Spleen (tissue), 7 donors: ENCODE measurements around the gene TAB3.

Experiments used
- CTCF ChIP-seq, 11 experiments: fragments of 200-600 bp in 7 of 11; fragments of 450-650 bp in 4 of 11; sonication (generic) in 4 of 11; IDR thresholded peaks in 8 of 11; conservative IDR thresholded peaks in 3 of 11; 1 replicate in 7 of 11; 2 replicates in 4 of 11; pipeline versions ENCODE4 v1.4.0 to v1.8.0; 2016 to 2021; ENCODE audit warnings: antibody characterized with exemption in 11 of 11, inconsistent platforms in 4 of 11, mild to moderate bottlenecking in 1 of 11
- POLR2A ChIP-seq, 3 donors: fragments of 450-650 bp; IDR thresholded peaks; one replicate each; pipeline ENCODE4 v1.5.1; 2017; ENCODE audit warnings: antibody characterized with exemption in 3 of 3, mild to moderate bottlenecking in 1 of 3
- POLR2AphosphoS5 ChIP-seq, 3 donors: sonication (generic); formaldehyde crosslinking; IDR thresholded peaks; one replicate each; pipeline ENCODE4 v1.5.1; 2017; ENCODE audit warnings: antibody characterized with exemption in 3 of 3
- donor health status: DM: no; HTN: no; CAD: no; lungs with moderate emphysema.
- donor health status: DM: no; HTN: no; CAD: no.
- donor health status: DM: no; HTN: no; CAD: no.

- TF ChIP-seq CTCF (IDR thresholded peaks at IDR 0.05 in 8 of 11, conservative IDR thresholded peaks at IDR 0.05 in 3 of 11) (no peak), POLR2A (IDR thresholded peaks at IDR 0.05) (no peak), POLR2AphosphoS5 (IDR thresholded peaks at IDR 0.05) (no peak)
These were observed 111.5 kb downstream of the TAB3 start for GRCh38 chrX:30777575-30777974.
